H1 (cell line): Measurements from ENCODE around the gene ARFGEF3.

ENCODE experiments used
- CTCF ChIP-seq, 3 experiments: IDR thresholded peaks; 1 replicate in 2 of 3; 2 replicates in 1 of 3; pipeline versions ENCODE4 v1.5.1 to v1.6.1; 2011; ENCODE audit warnings: low read length in 3 of 3, mild to moderate bottlenecking in 3 of 3, inconsistent platforms in 2 of 3, low read depth in 1 of 3, moderate library complexity in 1 of 3; ENCODE audit not compliant: insufficient read depth in 1 of 3; ENCODE audit errors: control extremely low read depth in 1 of 3
- SRF ChIP-seq: IDR thresholded peaks from 2 replicates; pipeline ENCODE4 v1.6.1; 2011; ENCODE audit warnings: mild to moderate bottlenecking, low read depth, low read length, moderate library complexity

- TF ChIP-seq CTCF (IDR thresholded peaks at IDR 0.05; ENCODE audit: control extremely low read depth in 1 of 3, insufficient read depth in 1 of 3, low read depth in 1 of 3, low read length in 3 of 3), result no peak
- no peak for TF ChIP-seq SRF
Measured at GRCh38 chr6:138227316-138227781, 65.6 kb downstream of the ARFGEF3 start.
